HCT116 (cell line): Measurements from ENCODE around the gene TEX12. TPM values are rescaled to one million over a fixed set of nuclear protein-coding genes. Genes with fewer than 3 reads are reported as not detected.

Experiments
- ATAC-seq: fragments of 200-7000 bp; cut with Tn5 transposase; 2 replicates; pipeline ENCODE4 v1.9.1; 2020; ENCODE audit warnings: mild to moderate bottlenecking, moderate library complexity
- BruUV-seq: library from RNA; stranded (reverse); fragments of 400-500 nt; replicated peaks from 2 replicates; lab custom pipeline; 2021; lab: Mats Ljungman, UMichigan
- CTCF ChIA-PET: fragments of 300-600 bp; sonication (Branson Sonifier 250); formaldehyde crosslinking; loops from one replicate; lab custom pipeline; 2021; ENCODE audit warnings: antibody characterized with exemption; lab: Charles Lee
- POLR2A ChIA-PET: fragments of 300-600, 350-600 bp; sonication (Branson Sonifier 250); formaldehyde crosslinking; loops from one replicate; lab custom pipeline; 2021; ENCODE audit warnings: antibody characterized with exemption; lab: Charles Lee
- RAD21 ChIA-PET, 2 experiments: fragments of 300-600 bp; sonication (Branson Sonifier 250); formaldehyde crosslinking; loops; one replicate each; lab custom pipeline; 2023; ENCODE audit warnings: low total read pairs in 2 of 2; ENCODE audit not compliant: uncharacterized antibody in 2 of 2, unreplicated experiment in 2 of 2, low non-redundant PET in 1 of 2; lab: Charles Lee
- DNase-seq: peaks from one replicate; pipeline ENCODE4 v3.0.0-alpha.2; 2010; ENCODE audit warnings: low read depth, low spot score
- H2AFZ ChIP-seq: fragments of 200-600 bp; shearing (Covaris generic), sonication (generic); 2 replicates; pipeline ENCODE4 v1.6.1; 2017; ENCODE audit warnings: low read depth, mixed run types, mixed read lengths, antibody characterized with exemption, low read length; ENCODE audit not compliant: poor library complexity, severe bottlenecking
- H3K27ac ChIP-seq: 2 replicates; pipeline ENCODE4 v1.5.1; 2012; ENCODE audit warnings: low read depth, low read length
- H3K27me3 ChIP-seq: fragments of 200-600 bp; sonication (generic); 2 replicates; pipeline ENCODE4 v1.6.1; 2016; ENCODE audit warnings: mixed run types, low read length, mixed read lengths; ENCODE audit not compliant: insufficient read depth
- H3K36me3 ChIP-seq, 2 experiments: fragments of 200-500 bp in 1 of 2; fragments of 200-600 bp in 1 of 2; sonication (Bioruptor generic) in 1 of 2; sonication (generic) in 1 of 2; 2 replicates each; pipeline versions ENCODE4 v1.5.1 to v1.6.1; 2014 to 2016; ENCODE audit warnings: low read length in 2 of 2, inconsistent platforms in 1 of 2, mixed read lengths in 1 of 2, mixed run types in 1 of 2; ENCODE audit not compliant: insufficient read depth in 2 of 2, control insufficient read depth in 1 of 2
- H3K4me1 ChIP-seq, 2 experiments: fragments of 200-600 bp in 1 of 2; sonication (generic) in 1 of 2; 2 replicates each; pipeline versions ENCODE4 v1.5.1 to v1.6.1; 2012 to 2017; ENCODE audit warnings: low read length in 2 of 2, inconsistent platforms in 1 of 2, mild to moderate bottlenecking in 1 of 2, mixed read lengths in 1 of 2, mixed run types in 1 of 2, moderate library complexity in 1 of 2; ENCODE audit not compliant: insufficient read depth in 2 of 2, control insufficient read depth in 1 of 2
- H3K4me2 ChIP-seq: fragments of 200-600 bp; sonication (generic); 2 replicates; pipeline ENCODE4 v1.6.1; 2017; ENCODE audit warnings: mixed run types, low read length, mixed read lengths
- H3K4me3 ChIP-seq, 2 experiments: fragments of 200-600 bp in 1 of 2; sonication (generic) in 1 of 2; replicated peaks in 1 of 2; 2 replicates each; pipeline ENCODE4 v1.5.1; 2011 to 2016; ENCODE audit warnings: low read length in 2 of 2, control low read depth in 1 of 2, low read depth in 1 of 2, mild to moderate bottlenecking in 1 of 2, mixed read lengths in 1 of 2, mixed run types in 1 of 2
- H3K79me2 ChIP-seq: fragments of 200-600 bp; sonication (generic); 2 replicates; pipeline ENCODE4 v1.6.1; 2017; ENCODE audit warnings: mild to moderate bottlenecking, mixed run types, low read length, moderate library complexity, mixed read lengths; ENCODE audit not compliant: insufficient read depth
- H3K9ac ChIP-seq: fragments of 200-600 bp; sonication (generic); 2 replicates; pipeline ENCODE4 v1.6.1; 2016; ENCODE audit warnings: low read length, mixed read lengths
- H3K9me2 ChIP-seq: fragments of 200-600 bp; sonication (generic), shearing (Covaris generic); 2 replicates; pipeline ENCODE4 v1.6.1; 2017; ENCODE audit warnings: mixed run types, mild to moderate bottlenecking, moderate library complexity; ENCODE audit not compliant: insufficient read depth
- H3K9me3 ChIP-seq, 2 experiments: fragments of 200-500 bp in 1 of 2; fragments of 200-600 bp in 1 of 2; sonication (Bioruptor generic) in 1 of 2; sonication (generic) in 1 of 2; 2 replicates each; pipeline ENCODE4 v1.6.1; 2014 to 2017; ENCODE audit warnings: low read length in 2 of 2, mixed read lengths in 2 of 2, inconsistent platforms in 1 of 2, low read depth in 1 of 2, mild to moderate bottlenecking in 1 of 2, mixed run types in 1 of 2, moderate library complexity in 1 of 2; ENCODE audit not compliant: control insufficient read depth in 1 of 2, insufficient read depth in 1 of 2
- H4K20me1 ChIP-seq: fragments of 200-600 bp; sonication (generic), shearing (Covaris generic); 2 replicates; pipeline ENCODE4 v1.6.1; 2017; ENCODE audit warnings: mixed run types, mild to moderate bottlenecking, moderate library complexity; ENCODE audit not compliant: insufficient read depth
- ATF3 ChIP-seq: IDR thresholded peaks from 2 replicates; pipeline ENCODE4 v1.6.1; 2012
- EGR1 ChIP-seq: IDR thresholded peaks from 2 replicates; pipeline ENCODE4 v1.6.1; 2012; ENCODE audit warnings: low read depth
- ELF1 ChIP-seq: IDR thresholded peaks from 2 replicates; pipeline ENCODE4 v1.6.1; 2012; ENCODE audit warnings: low read depth, borderline replicate concordance
- EZH2 ChIP-seq: fragments of 200-600 bp; sonication (generic); IDR thresholded peaks from 2 replicates; pipeline ENCODE4 v1.6.1; 2017; ENCODE audit warnings: antibody characterized with exemption, mixed run types
- FOSL1 ChIP-seq: IDR thresholded peaks from 2 replicates; pipeline ENCODE4 v1.6.1; 2012; ENCODE audit warnings: low read depth
- JUND ChIP-seq: IDR thresholded peaks from 2 replicates; pipeline ENCODE4 v1.6.1; 2012
- POLR2A ChIP-seq: IDR thresholded peaks from 2 replicates; pipeline ENCODE4 v1.7.0; 2011; ENCODE audit warnings: borderline replicate concordance; ENCODE audit not compliant: insufficient read depth, insufficient read length; ENCODE audit errors: extremely low read depth
- RAD21 ChIP-seq: IDR thresholded peaks from 2 replicates; pipeline ENCODE4 v1.6.1; 2012; ENCODE audit warnings: low read depth, mild to moderate bottlenecking
- REST ChIP-seq: IDR thresholded peaks from 2 replicates; pipeline ENCODE4 v1.6.1; 2012; ENCODE audit warnings: low read depth
- SIN3A ChIP-seq: IDR thresholded peaks from 2 replicates; pipeline ENCODE4 v1.6.1; 2012; ENCODE audit warnings: low read depth
- TCF7L2 ChIP-seq: IDR thresholded peaks from 2 replicates; pipeline ENCODE4 v1.7.0; 2011; ENCODE audit warnings: borderline replicate concordance, inconsistent platforms; ENCODE audit not compliant: insufficient read depth, insufficient read length; ENCODE audit errors: extremely low read depth
- ZFX ChIP-seq: fragments of 450-650 bp; IDR thresholded peaks from 2 replicates; pipeline ENCODE4 v1.6.1; 2017
- intact Hi-C: fragments of 100-400 bp; cut with micrococcal nuclease; formaldehyde crosslinking; loops from 2 replicates; pipeline ENCODE4 v1.10.0; 2022
- total RNA-seq: library from RNA; stranded (reverse); gene quantifications from one replicate; pipeline ENCODE4 v1.2.1, GENCODE V29; 2021; ENCODE audit not compliant: unreplicated experiment
- TF ChIP-seq, protein P1 (sequence below): IDR thresholded peaks from 2 replicates; pipeline ENCODE4 v1.6.1; 2011; ENCODE audit warnings: mild to moderate bottlenecking, low read length, moderate library complexity; ENCODE audit not compliant: insufficient replicate concordance; ENCODE audit errors: extremely low read depth
- TF ChIP-seq, protein P2 (sequence below), 3 experiments: fragments of 200-600 bp in 1 of 3; sonication (generic) in 1 of 3; IDR thresholded peaks in 2 of 3; conservative IDR thresholded peaks in 1 of 3; 2 replicates each; pipeline ENCODE4 v1.5.1; 2012 to 2017; ENCODE audit warnings: low read depth in 2 of 3, low read length in 2 of 3, antibody characterized with exemption in 1 of 3, borderline replicate concordance in 1 of 3, control low read depth in 1 of 3, mild to moderate bottlenecking in 1 of 3, mixed read lengths in 1 of 3, mixed run types in 1 of 3, moderate library complexity in 1 of 3; ENCODE audit not compliant: insufficient read depth in 1 of 3

The TEX12 gene
- total RNA-seq, 1 experiment from 2014 or later: not detected

GRCh38 chr11:112162761-112163546, 4.2 kb upstream of the TEX12 start:
- Histone ChIP-seq H3K4me1 (peaks cover 33 to 72% of the 10 kb centered on the region in 2 experiments), H3K36me3 (peaks cover 0 to 5% of the 10 kb centered on the region in 2 experiments; a peak in 2 of 4 replicates), H3K27me3 (no peaks in the 10 kb centered on the region), H3K4me3 (peak overlapping the region; percentile 68 to 79), H2AFZ (no peak overlapping the region), H3K27ac (peak overlapping the region; percentile 57; the same call in 1 of the 2 replicates), H3K9me2 (no peaks in the 10 kb centered on the region), H3K9ac (peak overlapping the region; percentile 73), H3K79me2 (peaks cover 60% of the 10 kb centered on the region), H3K4me2 (peak overlapping the region; percentile 76), H3K9me3 (no peaks in the 10 kb centered on the region), H4K20me1 (no peaks in the 10 kb centered on the region)
- DNase-seq: no peak
- RAD21 ChIA-PET: no interaction called here
- no peak for TF ChIP-seq EZH2
- no peak for TF ChIP-seq RAD21
- no peak for TF ChIP-seq ATF3
- TF ChIP-seq, protein P1, sequence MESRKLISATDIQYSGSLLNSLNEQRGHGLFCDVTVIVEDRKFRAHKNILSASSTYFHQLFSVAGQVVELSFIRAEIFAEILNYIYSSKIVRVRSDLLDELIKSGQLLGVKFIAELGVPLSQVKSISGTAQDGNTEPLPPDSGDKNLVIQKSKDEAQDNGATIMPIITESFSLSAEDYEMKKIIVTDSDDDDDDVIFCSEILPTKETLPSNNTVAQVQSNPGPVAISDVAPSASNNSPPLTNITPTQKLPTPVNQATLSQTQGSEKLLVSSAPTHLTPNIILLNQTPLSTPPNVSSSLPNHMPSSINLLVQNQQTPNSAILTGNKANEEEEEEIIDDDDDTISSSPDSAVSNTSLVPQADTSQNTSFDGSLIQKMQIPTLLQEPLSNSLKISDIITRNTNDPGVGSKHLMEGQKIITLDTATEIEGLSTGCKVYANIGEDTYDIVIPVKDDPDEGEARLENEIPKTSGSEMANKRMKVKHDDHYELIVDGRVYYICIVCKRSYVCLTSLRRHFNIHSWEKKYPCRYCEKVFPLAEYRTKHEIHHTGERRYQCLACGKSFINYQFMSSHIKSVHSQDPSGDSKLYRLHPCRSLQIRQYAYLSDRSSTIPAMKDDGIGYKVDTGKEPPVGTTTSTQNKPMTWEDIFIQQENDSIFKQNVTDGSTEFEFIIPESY: no peak
- no peak for TF ChIP-seq EGR1
- TF ChIP-seq FOSL1: no peak
- TF ChIP-seq TCF7L2: no peak
- no peak for TF ChIP-seq JUND
- no peak for TF ChIP-seq POLR2A
- no peak for TF ChIP-seq SIN3A
- TF ChIP-seq, protein P2, sequence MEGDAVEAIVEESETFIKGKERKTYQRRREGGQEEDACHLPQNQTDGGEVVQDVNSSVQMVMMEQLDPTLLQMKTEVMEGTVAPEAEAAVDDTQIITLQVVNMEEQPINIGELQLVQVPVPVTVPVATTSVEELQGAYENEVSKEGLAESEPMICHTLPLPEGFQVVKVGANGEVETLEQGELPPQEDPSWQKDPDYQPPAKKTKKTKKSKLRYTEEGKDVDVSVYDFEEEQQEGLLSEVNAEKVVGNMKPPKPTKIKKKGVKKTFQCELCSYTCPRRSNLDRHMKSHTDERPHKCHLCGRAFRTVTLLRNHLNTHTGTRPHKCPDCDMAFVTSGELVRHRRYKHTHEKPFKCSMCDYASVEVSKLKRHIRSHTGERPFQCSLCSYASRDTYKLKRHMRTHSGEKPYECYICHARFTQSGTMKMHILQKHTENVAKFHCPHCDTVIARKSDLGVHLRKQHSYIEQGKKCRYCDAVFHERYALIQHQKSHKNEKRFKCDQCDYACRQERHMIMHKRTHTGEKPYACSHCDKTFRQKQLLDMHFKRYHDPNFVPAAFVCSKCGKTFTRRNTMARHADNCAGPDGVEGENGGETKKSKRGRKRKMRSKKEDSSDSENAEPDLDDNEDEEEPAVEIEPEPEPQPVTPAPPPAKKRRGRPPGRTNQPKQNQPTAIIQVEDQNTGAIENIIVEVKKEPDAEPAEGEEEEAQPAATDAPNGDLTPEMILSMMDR (IDR thresholded peaks at IDR 0.05 in 2 of 3, conservative IDR thresholded peaks at IDR 0.05 in 1 of 3; ENCODE audit: borderline replicate concordance in 1 of 3, insufficient read depth in 1 of 3, low read depth in 2 of 3, low read length in 2 of 3): no peak
- TF ChIP-seq ZFX: no peak
- TF ChIP-seq ELF1: no peak
- TF ChIP-seq REST: no peak
- intact Hi-C loops: loop anchor here (5.0 kb wide), 1 partner anchor 286 kb away; the partner anchor contains the start of genes CFAP68 and FDXACB1
- no TSS peak for BruUV-seq
- POLR2A ChIA-PET: interaction anchor here (1.1 to 2.4 kb wide), 4 partner anchors 10 to 43 kb away, joined by 4 to 13 read pairs (median 6); no protein-coding TSS in a partner anchor
- peak; percentile 7; the same call in 1 of the 2 replicates for ATAC-seq
- CTCF ChIA-PET: interaction anchor here (3.1 kb wide), 1 partner anchor 12 kb away, joined by 11 read pairs; the partner anchor contains the start of gene BCO2
